Measurements from ENCODE around the gene PLCB2.

The PLCB2 gene

GRCh38 chr15:40281801-40282146 is 26.0 kb downstream of the PLCB2 start:
- no peak overlapping the region for H3K4me3 ChIP-seq (ENCODE audit: low read length)

GRCh38 chr15:40281057-40281800 is 26.5 kb downstream of the PLCB2 start:
- no peaks in the 10 kb centered on the region for H3K79me1 ChIP-seq (ENCODE audit: low read length)
- H3K4me1 ChIP-seq (ENCODE audit: control insufficient read depth, low read depth, low read length) = peaks cover 15% of the 10 kb centered on the region
- no peak overlapping the region for H2BK120ac ChIP-seq (ENCODE audit: low read depth, low read length)
- no peak overlapping the region for H2BK5ac ChIP-seq (ENCODE audit: low read length)
- no peak overlapping the region for H4K5ac ChIP-seq (ENCODE audit: low read length)
- H3K23ac ChIP-seq (ENCODE audit: low read length) = no peak overlapping the region
- peaks cover 21% of the 10 kb centered on the region for H3K27me3 ChIP-seq (ENCODE audit: insufficient read depth, low read length, poor library complexity)
- H3K4me2 ChIP-seq (ENCODE audit: low read length) = peak overlapping the region; percentile 15
- WGBS (ENCODE audit: extremely low coverage, insufficient coverage, low lambda C conversion rate) = no CpG with 5 or more reads among the region's 43 CpGs
- H2AK5ac ChIP-seq (ENCODE audit: low read length) = no peak overlapping the region
- H3K9ac ChIP-seq (ENCODE audit: low read length) = peak overlapping the region; percentile 8
- no peak overlapping the region for H2BK15ac ChIP-seq (replicated peaks; ENCODE audit: low read depth)
- H3K56ac ChIP-seq (ENCODE audit: low read length) = peak overlapping the region; percentile 76
- H3K27ac ChIP-seq (ENCODE audit: low read depth, low read length) = no peak overlapping the region
- H3K36me3 ChIP-seq (ENCODE audit: control insufficient read depth, insufficient read depth, low read length) = no peaks in the 10 kb centered on the region
- no peak overlapping the region for H3K4ac ChIP-seq (ENCODE audit: low read depth, low read length)
- H3K79me2 ChIP-seq (ENCODE audit: control insufficient read depth, insufficient read depth, low read length) = no peaks in the 10 kb centered on the region
- H3K18ac ChIP-seq (ENCODE audit: low read length) = no peak overlapping the region
- H3K4me3 ChIP-seq (ENCODE audit: low read length) = no peak overlapping the region
- H4K8ac ChIP-seq (ENCODE audit: low read depth, low read length) = no peak overlapping the region
- peak; percentile 62 for DNase-seq

More at GRCh38 chr15:40281801-40282146, 26.0 kb downstream of the PLCB2 start:
- Histone ChIP-seq H3K27me3 (ENCODE audit: insufficient read depth, low read length, poor library complexity) (peaks cover 21% of the 10 kb centered on the region), H4K5ac (ENCODE audit: low read length) (no peak overlapping the region), H3K9ac (ENCODE audit: low read length) (peak overlapping the region; percentile 8), H3K36me3 (ENCODE audit: control insufficient read depth, insufficient read depth, low read length) (no peaks in the 10 kb centered on the region), H3K18ac (ENCODE audit: low read length) (no peak overlapping the region), H3K27ac (ENCODE audit: low read depth, low read length) (no peak overlapping the region), H2BK15ac (replicated peaks; ENCODE audit: low read depth) (no peak overlapping the region), H3K4me2 (ENCODE audit: low read length) (peak overlapping the region; percentile 15), H3K79me2 (ENCODE audit: control insufficient read depth, insufficient read depth, low read length) (no peaks in the 10 kb centered on the region), H3K23ac (ENCODE audit: low read length) (no peak overlapping the region), H2BK120ac (ENCODE audit: low read depth, low read length) (no peak overlapping the region), H3K4ac (ENCODE audit: low read depth, low read length) (no peak overlapping the region), H3K4me1 (ENCODE audit: control insufficient read depth, low read depth, low read length) (peaks cover 17% of the 10 kb centered on the region), H2AK5ac (ENCODE audit: low read length) (no peak overlapping the region), H3K56ac (ENCODE audit: low read length) (peak overlapping the region; percentile 76), H2BK5ac (ENCODE audit: low read length) (no peak overlapping the region), H3K79me1 (ENCODE audit: low read length) (no peaks in the 10 kb centered on the region), H4K8ac (ENCODE audit: low read depth, low read length) (no peak overlapping the region)
- no peak for DNase-seq
- no CpG with 5 or more reads among the region's 51 CpGs for WGBS (ENCODE audit: extremely low coverage, insufficient coverage, low lambda C conversion rate)

- Histone ChIP-seq H3K23ac (ENCODE audit: low read length) (no peak overlapping the region), H3K4me3 (ENCODE audit: low read length) (no peak overlapping the region), H3K36me3 (ENCODE audit: control insufficient read depth, insufficient read depth, low read length) (no peaks in the 10 kb centered on the region), H4K5ac (ENCODE audit: low read length) (no peak overlapping the region), H3K27ac (ENCODE audit: low read depth, low read length) (no peak overlapping the region), H3K18ac (ENCODE audit: low read length) (no peak overlapping the region), H2BK15ac (replicated peaks; ENCODE audit: low read depth) (no peak overlapping the region), H3K56ac (ENCODE audit: low read length) (peak overlapping the region; percentile 62), H3K27me3 (ENCODE audit: insufficient read depth, low read length, poor library complexity) (peaks cover 21% of the 10 kb centered on the region), H3K9ac (ENCODE audit: low read length) (no peak overlapping the region), H3K4ac (ENCODE audit: low read depth, low read length) (no peak overlapping the region), H2BK5ac (ENCODE audit: low read length) (no peak overlapping the region), H3K4me1 (ENCODE audit: control insufficient read depth, low read depth, low read length) (peaks cover 7% of the 10 kb centered on the region), H2BK120ac (ENCODE audit: low read depth, low read length) (no peak overlapping the region), H4K8ac (ENCODE audit: low read depth, low read length) (no peak overlapping the region), H3K79me2 (ENCODE audit: control insufficient read depth, insufficient read depth, low read length) (no peaks in the 10 kb centered on the region), H2AK5ac (ENCODE audit: low read length) (no peak overlapping the region), H3K79me1 (ENCODE audit: low read length) (no peaks in the 10 kb centered on the region), H3K4me2 (ENCODE audit: low read length) (no peak overlapping the region)
- WGBS (ENCODE audit: extremely low coverage, insufficient coverage, low lambda C conversion rate) = no CpG with 5 or more reads among the region's 30 CpGs
- peak; percentile 69 for DNase-seq
These were observed 27.3 kb downstream of the PLCB2 start for GRCh38 chr15:40280260-40281056.

DNA sequence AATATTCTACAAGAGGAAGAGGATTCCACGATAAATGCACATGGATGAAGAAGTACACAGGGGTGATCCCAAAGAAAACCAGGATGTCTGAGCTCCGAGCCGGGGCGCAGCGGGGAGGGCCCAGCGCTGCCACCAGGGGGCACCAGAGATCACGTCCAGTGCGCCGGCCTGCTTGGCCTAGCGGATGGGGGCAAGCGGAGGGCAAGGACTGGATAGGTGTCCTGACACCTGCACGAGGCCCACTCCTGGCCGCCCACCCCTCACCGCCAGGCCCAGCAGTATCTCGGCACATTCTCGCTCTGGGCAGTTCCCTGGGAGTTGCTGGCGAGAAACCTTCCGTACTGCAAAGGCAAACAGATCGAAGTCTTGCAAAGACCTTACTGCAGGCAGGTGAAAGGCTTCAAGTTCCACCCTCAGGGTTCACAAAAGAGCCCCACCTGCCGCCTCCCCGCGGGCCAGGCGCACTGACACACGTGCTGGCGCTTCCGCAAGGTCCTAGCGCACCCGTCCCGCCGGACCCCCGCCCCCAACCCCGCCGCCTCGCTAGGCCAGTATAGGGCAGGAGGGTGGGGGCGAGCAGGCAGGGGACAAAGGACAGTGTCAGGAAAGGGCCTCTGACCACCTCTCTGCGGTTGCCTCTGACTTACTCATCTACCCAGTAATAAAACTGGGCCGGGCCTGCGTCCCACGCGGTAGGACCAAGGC is 28.1 kb downstream of the PLCB2 start:
- Histone ChIP-seq H3K27me3 (ENCODE audit: insufficient read depth, low read length, poor library complexity) (peaks cover 21% of the 10 kb centered on the region), H3K4me1 (ENCODE audit: control insufficient read depth, low read depth, low read length) (peaks cover 4% of the 10 kb centered on the region), H3K36me3 (ENCODE audit: control insufficient read depth, insufficient read depth, low read length) (no peaks in the 10 kb centered on the region), H3K18ac (ENCODE audit: low read length) (no peak overlapping the region), H3K27ac (ENCODE audit: low read depth, low read length) (no peak overlapping the region), H3K4ac (ENCODE audit: low read depth, low read length) (no peak overlapping the region), H3K79me1 (ENCODE audit: low read length) (no peaks in the 10 kb centered on the region), H2BK120ac (ENCODE audit: low read depth, low read length) (no peak overlapping the region), H2BK5ac (ENCODE audit: low read length) (no peak overlapping the region), H3K4me3 (ENCODE audit: low read length) (no peak overlapping the region), H2AK5ac (ENCODE audit: low read length) (no peak overlapping the region), H3K4me2 (ENCODE audit: low read length) (no peak overlapping the region), H3K79me2 (ENCODE audit: control insufficient read depth, insufficient read depth, low read length) (no peaks in the 10 kb centered on the region), H3K23ac (ENCODE audit: low read length) (no peak overlapping the region), H3K9ac (ENCODE audit: low read length) (no peak overlapping the region), H2BK15ac (replicated peaks; ENCODE audit: low read depth) (no peak overlapping the region), H3K56ac (ENCODE audit: low read length) (no peak overlapping the region), H4K8ac (ENCODE audit: low read depth, low read length) (no peak overlapping the region), H4K5ac (ENCODE audit: low read length) (no peak overlapping the region)
- no CpG with 5 or more reads among the region's 40 CpGs for WGBS (ENCODE audit: extremely low coverage, insufficient coverage, low lambda C conversion rate)
- DNase-seq = peak; percentile 78

DNA sequence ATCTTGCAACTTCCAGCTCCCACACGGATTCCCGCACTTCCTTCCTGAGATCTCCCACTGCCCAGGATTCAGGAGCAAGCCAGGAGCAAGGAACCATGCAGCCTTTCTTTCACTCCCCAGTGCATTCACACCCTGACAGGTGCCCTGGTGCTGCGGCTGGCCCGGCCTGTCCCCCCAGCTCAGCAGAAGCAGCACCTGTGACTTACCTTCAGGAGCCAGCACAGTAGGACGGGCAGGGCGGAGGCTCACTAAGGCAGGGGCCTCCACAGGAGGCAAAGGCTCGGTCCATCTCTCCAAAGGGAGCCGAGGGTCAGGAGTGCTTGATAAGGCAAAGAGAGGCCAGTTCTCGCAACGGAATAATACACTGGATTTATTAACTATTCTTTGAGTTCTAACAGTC is 29.7 kb downstream of the PLCB2 start:
- H3K9ac ChIP-seq (ENCODE audit: low read length) = no peak overlapping the region
- H4K5ac ChIP-seq (ENCODE audit: low read length) = no peak overlapping the region
- no peak overlapping the region for H3K27ac ChIP-seq (ENCODE audit: low read depth, low read length)
- H3K27me3 ChIP-seq (ENCODE audit: insufficient read depth, low read length, poor library complexity) = peaks cover 12% of the 10 kb centered on the region
- H2BK120ac ChIP-seq (ENCODE audit: low read depth, low read length) = no peak overlapping the region
- no peak overlapping the region for H2BK5ac ChIP-seq (ENCODE audit: low read length)
- WGBS (ENCODE audit: extremely low coverage, insufficient coverage, low lambda C conversion rate) = no CpG with 5 or more reads among the region's 10 CpGs
- H2BK15ac ChIP-seq (replicated peaks; ENCODE audit: low read depth) = no peak overlapping the region
- no peak for DNase-seq
- no peaks in the 10 kb centered on the region for H3K36me3 ChIP-seq (ENCODE audit: control insufficient read depth, insufficient read depth, low read length)
- no peaks in the 10 kb centered on the region for H3K79me1 ChIP-seq (ENCODE audit: low read length)
- H3K56ac ChIP-seq (ENCODE audit: low read length) = no peak overlapping the region
- no peak overlapping the region for H3K23ac ChIP-seq (ENCODE audit: low read length)
- peaks cover 4% of the 10 kb centered on the region for H3K4me1 ChIP-seq (ENCODE audit: control insufficient read depth, low read depth, low read length)
- no peak overlapping the region for H3K18ac ChIP-seq (ENCODE audit: low read length)
- no peaks in the 10 kb centered on the region for H3K79me2 ChIP-seq (ENCODE audit: control insufficient read depth, insufficient read depth, low read length)
- no peak overlapping the region for H3K4me2 ChIP-seq (ENCODE audit: low read length)
- no peak overlapping the region for H4K8ac ChIP-seq (ENCODE audit: low read depth, low read length)
- H2AK5ac ChIP-seq (ENCODE audit: low read length) = no peak overlapping the region
- H3K4me3 ChIP-seq (ENCODE audit: low read length) = no peak overlapping the region
- H3K4ac ChIP-seq (ENCODE audit: low read depth, low read length) = no peak overlapping the region
